GM12892 (cell line): ENCODE measurements around the gene GALNT13.

ENCODE experiments used
- POLR2A ChIP-seq: IDR thresholded peaks from 2 replicates; pipeline ENCODE4 v1.6.1; 2011; ENCODE audit warnings: low read depth, low read length, control low read depth
- POLR2AphosphoS5 ChIP-seq: IDR thresholded peaks from 2 replicates; pipeline ENCODE4 v1.6.1; 2011; ENCODE audit warnings: low read depth, low read length, control low read depth

GRCh38 chr2:154161286-154161685, 289.6 kb downstream of the GALNT13 start:
- TF ChIP-seq POLR2A (no peak), POLR2AphosphoS5 (no peak)
